Adrenal gland (tissue), 12 donors: ENCODE measurements around the gene MPP2. TPM values are rescaled to one million over a fixed set of nuclear protein-coding genes. Genes with fewer than 3 reads are reported as not detected.

Source experiments
- DNase-seq, 7 donors: peaks; one replicate each; pipeline ENCODE4 v3.0.0-alpha.2; 2019 to 2020
- H3K27ac ChIP-seq, 5 donors: fragments of 200-600 bp; sonication (generic) in 4 of 5; 1 replicate in 3 of 5; 2 replicates in 2 of 5; pipeline versions ENCODE4 v1.5.1 to v1.8.0; 2016 to 2020; ENCODE audit warnings: mild to moderate bottlenecking in 1 of 5
- H3K27me3 ChIP-seq: fragments of 200-600 bp; 2 replicates; pipeline ENCODE4 v1.8.0; 2021
- H3K36me3 ChIP-seq, 2 donors: fragments of 200-600 bp; replicated peaks in 1 of 2; 1 replicate in 1 of 2; 2 replicates in 1 of 2; pipeline versions ENCODE4 v1.5.1 to v1.8.0; 2018 to 2022
- H3K4me1 ChIP-seq, 2 donors: fragments of 200-600 bp; replicated peaks in 1 of 2; 1 replicate in 1 of 2; 2 replicates in 1 of 2; pipeline versions ENCODE4 v1.5.1 to v1.8.0; 2018 to 2021
- H3K4me3 ChIP-seq, 4 donors: fragments of 200-600 bp; sonication (generic) in 3 of 4; one replicate each; pipeline ENCODE4 v1.5.1; 2016 to 2018
- H3K9me3 ChIP-seq, 3 donors: fragments of 200-600 bp; sonication (generic) in 1 of 3; replicated peaks in 1 of 3; 1 replicate in 2 of 3; 2 replicates in 1 of 3; pipeline versions ENCODE4 v1.5.1 to v1.8.0; 2016 to 2021
- CTCF ChIP-seq, 6 experiments: fragments of 450-650 bp in 4 of 6; fragments of 200-600 bp in 2 of 6; sonication (generic) in 1 of 6; IDR thresholded peaks; 1 replicate in 5 of 6; 2 replicates in 1 of 6; pipeline versions ENCODE4 v1.5.1 to v1.8.0; 2016 to 2021; ENCODE audit warnings: antibody characterized with exemption in 6 of 6, mild to moderate bottlenecking in 2 of 6, moderate library complexity in 1 of 6
- POLR2A ChIP-seq, 2 donors: fragments of 450-650 bp; IDR thresholded peaks; one replicate each; pipeline ENCODE4 v1.6.1; 2017; ENCODE audit warnings: antibody characterized with exemption in 2 of 2, mild to moderate bottlenecking in 2 of 2, moderate library complexity in 1 of 2
- WGBS, 4 donors: extraction: QIAGEN DNeasy Blood & Tissue Kit in 2 of 4; methylation state at CpG; one replicate each; pipeline versions ENCODE4 v1.1.5 to v1.1.7; 2013 to 2017; 5-methylcytosine and 5-hydroxymethylcytosine counted together
- intact Hi-C, 2 donors: fragments of 100-400 bp; cut with DNase I; formaldehyde crosslinking; loops; one replicate each; pipeline versions ENCODE4 v1.14.1 to v1.15.0; 2022 to 2023
- polyA plus RNA-seq, 3 donors: library from polyadenylated mRNA; stranded (reverse); fragments of 200-250 nt in 2 of 3; fragments of 350-450 nt in 1 of 3; fragmentation: Illumina TruSeq in 1 of 3; extraction: RNeasy Lipid Tissue Mini Kit (QIAGEN cat#74804) in 1 of 3; gene quantifications; one replicate each; pipeline ENCODE4 v1.2.3, GENCODE V29; 2013 to 2014
- total RNA-seq, 9 donors: library from RNA; depleted of rRNA in 4 of 9; stranded (reverse); fragments of >200 nt in 4 of 9; fragments of 120-200 nt in 1 of 9; fragmentation: NEBNext Ultra II Directional in 1 of 9; extraction: Animal tissue kit (Norgen Biotek cat#: 25700) in 1 of 9; gene quantifications; one replicate each; pipeline versions ENCODE4 v1.1.0 to v1.2.4, GENCODE V29; 2013 to 2023
- donor health status: healthy with polysubstance abuse.
- donor health status: Bipolar disorder and iron deficiency.
- donor health status: DM: yes; HTN: yes; CAD: no.
- donor health status: DM: no; HTN: no; CAD: no.
- donor health status: DM: no; HTN: no; CAD: no.
- donor health status: DM: yes; HTN: yes; CAD: no.

MPP2 gene
- total and polyA plus RNA-seq, 12 donors: 0.29 to 16.0 (median 2.4) TPM

GRCh38 chr17:43901861-43902589 lies 5.3 kb downstream of the MPP2 start:
- TF ChIP-seq CTCF (IDR thresholded peaks at IDR 0.05) (no peak), POLR2A (IDR thresholded peaks at IDR 0.05) (no peak)
- peaks cover 8 to 22% of the 10 kb centered on the region in 2 donors for H3K4me1 ChIP-seq
- no peak for DNase-seq
- no peaks in the 10 kb centered on the region for H3K9me3 ChIP-seq
- H3K27me3 ChIP-seq: peaks cover 30% of the 10 kb centered on the region
- WGBS, 4 donors: 59 to 71% (median 68%) methylated on average over 1 to 7 of the region's 7 CpGs
- H3K27ac ChIP-seq: no peak overlapping the region
- intact Hi-C loops: no loop called here
- no peak overlapping the region for H3K4me3 ChIP-seq
- no peaks in the 10 kb centered on the region for H3K36me3 ChIP-seq

GRCh38 chr17:43900858-43901754 lies 6.2 kb downstream of the MPP2 start:
- no peak overlapping the region for H3K27ac ChIP-seq
- H3K27me3 ChIP-seq: peaks cover 23% of the 10 kb centered on the region
- H3K4me3 ChIP-seq: peak overlapping the region in 1 of 4 donors; percentile 47
- H3K36me3 ChIP-seq: no peaks in the 10 kb centered on the region
- peaks cover 4 to 17% of the 10 kb centered on the region in 2 donors for H3K4me1 ChIP-seq
- no peaks in the 10 kb centered on the region for H3K9me3 ChIP-seq
- intact Hi-C loops: no loop called here
- DNase-seq: no peak
- no peak for TF ChIP-seq CTCF (IDR thresholded peaks at IDR 0.05)
- no peak for TF ChIP-seq POLR2A (IDR thresholded peaks at IDR 0.05)
- WGBS, 4 donors: 30 to 40% (median 34%) methylated on average over 12 to 13 of the region's 13 CpGs

- Histone ChIP-seq H3K36me3 (no peaks in the 10 kb centered on the region), H3K27ac (no peak overlapping the region), H3K4me3 (peak overlapping the region in 1 of 4 donors; percentile 47), H3K27me3 (peaks cover 15% of the 10 kb centered on the region), H3K4me1 (peaks cover 0 to 12% of the 10 kb centered on the region in 2 donors), H3K9me3 (no peaks in the 10 kb centered on the region)
- TF ChIP-seq POLR2A (IDR thresholded peaks at IDR 0.05) (no peak), CTCF (IDR thresholded peaks at IDR 0.05) (no peak)
- peak; percentile 72 to 93 (median 83) for DNase-seq
- 2 to 8% (median 4%) methylated on average over 9 to 31 of the region's 31 CpGs for WGBS, 4 donors
- intact Hi-C loops: no loop called here
These were observed 7.0 kb downstream of the MPP2 start for GRCh38 chr17:43900183-43900857.

- no peak for DNase-seq
- 50 to 100% (median 57%) methylated on average over 1 of the region's 1 CpG; no CpG with 5 or more reads in 1 of the 4 donors for WGBS, 4 donors
- H3K4me1 ChIP-seq: peaks cover 0 to 12% of the 10 kb centered on the region in 2 donors
- TF ChIP-seq POLR2A (IDR thresholded peaks at IDR 0.05) (no peak), CTCF (IDR thresholded peaks at IDR 0.05) (no peak)
- no peak overlapping the region for H3K4me3 ChIP-seq
- intact Hi-C loops: no loop called here
- H3K9me3 ChIP-seq: no peaks in the 10 kb centered on the region
- no peaks in the 10 kb centered on the region for H3K36me3 ChIP-seq
- H3K27me3 ChIP-seq: peaks cover 3% of the 10 kb centered on the region
- no peak overlapping the region for H3K27ac ChIP-seq
These were observed 8.9 kb downstream of the MPP2 start for GRCh38 chr17:43898446-43898845.
